Fibroblast of peridontal ligament (primary cell): ENCODE measurements around the gene CBARP.

ENCODE experiments used
- DNase-seq: peaks from one replicate; pipeline ENCODE4 v3.0.0-alpha.2; 2010; ENCODE audit errors: extremely low read depth

Gene CBARP

DNA sequence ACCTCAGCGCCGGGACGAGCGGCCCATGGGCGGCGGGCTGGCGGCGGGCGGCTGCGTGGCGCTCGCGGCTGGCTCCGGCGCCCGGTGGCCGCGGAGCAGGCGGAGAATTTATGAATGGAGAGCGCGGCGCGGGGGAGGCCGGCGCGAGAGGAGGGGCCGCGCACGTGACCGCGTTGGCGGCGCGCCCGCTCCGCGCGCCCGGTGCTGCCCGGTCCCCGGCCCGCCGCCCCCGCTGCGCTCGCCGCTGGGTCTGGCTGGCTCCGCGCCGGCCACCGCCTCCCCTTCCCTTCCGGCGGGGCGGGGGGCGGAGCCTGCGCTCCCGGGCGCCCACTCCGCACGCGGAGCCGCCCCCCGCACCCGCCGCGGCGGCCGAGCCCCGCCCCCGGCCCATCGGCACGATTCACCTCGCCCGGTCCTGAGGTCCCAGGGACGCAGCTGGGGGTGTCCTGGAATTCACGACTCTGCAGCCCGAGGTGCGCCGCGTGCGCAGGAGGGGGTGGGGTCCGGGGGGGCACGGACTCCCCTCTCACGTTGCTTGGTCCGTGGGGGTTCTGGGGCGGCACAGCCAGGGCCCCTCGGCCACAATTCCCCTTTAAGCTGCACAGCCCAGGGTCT is at the start of gene CBARP:
Gene CBARP (minus strand): TSS at position 252 of the 615 bp plus-strand sequence. CDS start 1,905 bp downstream, outside the sequence.
- no peak for DNase-seq

- no peak for DNase-seq
Measured at GRCh38 chr19:1286487-1287353, 48.9 kb upstream of the CBARP start.

- no peak for DNase-seq
Measured at GRCh38 chr19:1285737-1286360, 48.0 kb upstream of the CBARP start, which contains the start of gene EFNA2. Gene EFNA2, plus strand, starts transcription at chr19:1285873. Its CDS starts 296 bp downstream, at chr19:1286169.

DNA sequence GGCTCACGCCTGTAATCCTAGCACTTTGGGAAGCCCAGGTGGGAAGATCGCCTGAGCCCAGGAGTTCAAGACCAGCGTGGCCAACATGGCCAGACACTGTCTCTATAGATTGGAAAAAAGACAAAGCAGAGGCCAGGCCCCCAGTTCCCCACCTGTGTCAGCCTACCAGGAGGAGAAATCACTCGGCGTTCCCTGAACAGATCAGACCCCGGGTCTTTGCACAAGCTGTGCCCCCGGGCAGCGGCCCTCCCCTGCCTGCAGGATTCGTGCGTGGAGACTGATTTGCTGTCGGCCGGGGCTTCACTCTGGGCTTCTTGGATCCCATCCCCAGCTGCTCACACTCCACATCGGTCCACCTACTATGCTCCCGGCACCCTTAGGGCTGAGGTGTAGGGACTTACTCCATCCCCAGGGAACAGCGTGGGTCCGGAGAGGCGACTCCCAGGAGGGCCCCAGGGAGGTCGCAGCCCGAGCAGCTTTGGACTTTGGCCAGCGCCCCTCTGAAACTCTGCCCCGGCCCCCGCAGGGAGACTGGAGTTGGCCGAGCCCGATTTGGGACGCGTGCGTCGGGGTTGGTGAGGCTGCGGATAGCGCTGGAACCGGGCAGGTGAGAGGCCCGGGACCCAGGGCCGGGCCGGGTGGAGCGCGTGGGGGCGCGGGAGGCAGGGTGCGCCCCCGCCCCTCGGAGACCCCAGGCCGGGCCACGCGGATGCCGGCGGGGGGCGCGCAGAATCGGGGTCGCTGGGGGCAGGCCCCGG is 47.4 kb upstream of the CBARP start:
- no peak for DNase-seq

GRCh38 chr19:1284293-1284978 is 46.6 kb upstream of the CBARP start:
- no peak for DNase-seq

DNA sequence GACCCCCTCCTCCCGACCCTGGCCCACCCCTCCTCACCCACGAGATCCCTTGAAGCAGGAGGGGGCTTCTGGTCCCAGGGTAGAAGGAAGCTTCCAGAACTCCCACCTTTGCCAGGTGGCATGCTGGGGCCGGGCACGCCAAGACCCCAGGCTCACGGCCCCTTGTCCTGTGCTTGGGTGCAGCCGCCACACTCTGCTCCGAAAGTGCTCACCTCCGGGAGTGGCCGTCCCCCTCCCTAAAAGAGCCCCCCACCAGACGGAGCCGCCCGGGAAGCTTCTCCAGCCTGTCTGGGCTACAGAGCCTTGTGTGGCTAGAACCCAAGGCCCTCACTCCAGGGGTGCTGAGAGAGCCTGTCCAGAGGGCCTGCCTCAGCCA is 46.1 kb upstream of the CBARP start:
- DNase-seq, result no peak

DNA sequence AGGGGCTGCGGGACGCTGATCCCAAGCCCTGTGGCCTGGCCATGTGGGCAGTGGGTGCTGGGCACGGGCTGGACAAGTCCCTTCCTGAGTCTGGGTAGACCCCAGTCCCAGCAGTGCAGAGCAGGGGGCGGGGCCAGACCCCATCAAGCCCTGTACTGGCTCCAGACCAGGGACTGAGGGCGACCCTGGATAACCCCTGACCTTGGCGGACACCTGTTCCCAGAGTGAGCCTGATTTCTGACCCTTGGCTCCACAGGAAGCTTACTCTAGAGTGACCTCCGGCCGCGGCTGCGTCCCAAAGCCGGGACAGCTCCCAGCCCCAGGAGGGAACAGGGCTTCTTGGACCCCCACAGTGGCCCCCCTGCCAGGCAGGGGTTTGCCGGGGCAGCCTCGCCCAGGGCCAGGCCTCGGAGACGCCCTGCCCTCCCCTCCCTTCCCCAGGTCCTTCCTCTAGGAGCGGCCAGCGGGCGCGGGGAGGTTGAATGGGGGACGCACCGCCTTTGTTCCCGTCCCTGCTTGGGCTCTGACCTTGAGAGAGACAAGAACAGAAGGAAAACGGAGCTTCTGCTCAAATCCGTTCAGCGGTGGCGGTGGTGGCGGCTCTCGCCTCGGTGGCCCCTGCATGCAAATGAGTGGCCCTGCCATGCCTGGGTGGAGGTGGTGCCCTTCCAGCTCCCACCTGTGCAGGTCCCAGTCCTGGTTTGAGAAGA is 45.6 kb upstream of the CBARP start:
- no peak for DNase-seq

DNA sequence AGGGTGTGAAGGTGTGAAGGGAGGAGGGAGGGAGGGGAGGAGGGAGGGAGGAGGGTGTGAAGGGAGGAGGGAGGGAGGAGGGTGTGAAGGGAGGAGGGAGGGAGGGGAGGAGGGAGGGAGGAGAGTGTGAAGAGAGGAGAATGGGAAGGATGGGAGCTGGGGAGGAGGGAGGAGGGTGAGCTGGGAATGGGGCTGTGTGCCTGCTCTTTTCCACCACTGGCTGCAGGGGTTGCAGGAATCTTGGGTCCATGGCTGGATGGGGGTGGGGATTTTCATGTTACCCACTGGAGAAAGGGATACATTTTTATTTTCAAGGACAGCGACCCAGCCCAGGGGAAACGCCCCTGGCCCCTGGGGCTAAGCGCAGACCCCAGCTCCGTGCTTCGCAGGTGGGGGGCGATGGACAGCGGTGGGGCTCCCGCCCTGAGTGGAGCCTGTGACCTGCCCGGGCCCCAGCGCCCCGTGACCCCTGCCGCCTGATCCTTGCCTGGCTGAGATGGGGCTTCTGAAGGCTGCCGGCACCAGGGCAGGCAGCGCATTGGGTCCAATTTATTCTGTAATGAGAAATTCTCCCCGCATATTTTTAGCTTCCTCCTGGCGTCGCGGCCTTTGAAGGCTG is 44.9 kb upstream of the CBARP start:
- no peak for DNase-seq

DNA sequence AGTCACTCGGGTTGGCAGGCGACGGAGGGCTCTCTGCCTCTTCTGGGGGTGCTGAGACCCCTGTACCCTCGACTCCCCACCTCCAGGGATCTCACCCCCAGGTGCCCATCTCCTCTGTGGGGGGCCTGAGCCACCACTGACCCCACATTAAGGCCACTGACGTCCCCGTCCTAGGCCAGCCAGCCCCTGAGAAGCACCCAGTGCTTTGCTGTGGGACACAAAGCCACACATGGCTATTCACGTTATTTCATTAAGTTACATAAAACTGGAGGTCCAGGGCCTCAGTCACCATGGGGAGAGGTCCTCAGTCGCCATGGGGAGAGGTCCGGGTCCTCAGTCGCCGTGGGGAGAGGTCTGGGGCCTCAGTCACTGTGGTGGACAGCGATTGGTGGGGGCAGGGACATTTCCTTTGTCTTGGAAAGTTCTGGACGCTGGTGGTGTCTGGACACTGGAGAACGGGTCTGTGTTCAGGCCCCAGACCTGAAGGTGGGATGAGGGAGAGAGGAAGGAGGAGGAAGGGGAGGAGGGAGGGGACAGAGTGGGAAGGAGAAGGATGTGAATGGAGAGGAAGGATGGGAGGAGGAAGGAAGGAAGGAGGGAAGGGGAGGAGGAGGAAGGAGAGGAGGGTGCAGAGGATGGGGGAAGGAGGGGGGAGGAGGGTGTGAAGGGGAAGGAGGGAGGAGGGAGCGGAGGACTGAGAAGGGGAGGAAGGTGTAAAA is 43.9 kb upstream of the CBARP start:
- DNase-seq, result no peak

DNA sequence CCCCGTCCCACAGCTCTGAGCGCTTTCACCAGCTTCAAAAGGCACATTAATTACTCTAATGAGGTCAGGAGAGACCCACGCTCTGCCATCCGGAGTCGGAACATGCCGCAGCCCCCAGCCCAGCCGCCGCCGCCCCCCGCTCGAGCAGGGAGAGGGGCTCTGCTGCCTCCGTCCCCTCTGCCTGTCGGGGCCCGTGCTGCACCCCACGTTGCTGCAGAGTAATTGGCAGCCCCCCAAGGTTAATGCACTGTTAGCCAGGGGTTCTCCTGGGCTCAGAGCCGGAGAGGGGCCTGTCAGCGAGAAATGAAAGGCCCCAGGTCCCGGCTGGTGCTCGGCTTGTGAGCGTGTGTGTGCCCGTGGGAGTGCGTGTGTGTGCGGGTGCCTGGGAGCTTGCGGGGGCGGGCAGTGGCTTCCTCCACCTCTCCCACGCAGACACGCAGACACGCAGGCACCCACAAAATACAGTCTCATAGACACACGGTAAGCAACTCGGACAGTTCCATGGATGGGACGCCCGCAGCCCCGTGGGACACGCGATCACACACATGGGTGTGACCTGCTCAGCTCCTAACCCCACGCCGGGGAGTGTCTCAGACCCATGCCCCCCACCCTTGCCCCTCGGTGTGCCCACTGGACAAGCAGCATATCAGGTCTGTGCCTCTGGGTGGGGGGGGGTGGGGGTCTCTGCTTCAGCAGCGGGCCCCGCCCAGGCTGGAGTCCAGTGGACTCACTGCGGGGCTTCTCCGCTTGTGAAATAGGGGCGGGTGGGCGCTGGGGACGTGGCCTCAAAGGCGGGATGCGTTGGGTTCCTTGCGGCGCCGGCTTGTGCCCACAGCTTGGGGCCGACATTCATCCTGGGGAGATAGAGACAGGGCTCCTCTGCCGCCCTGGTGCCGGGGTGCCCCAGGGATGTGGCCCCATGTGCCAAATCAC is 43.1 kb upstream of the CBARP start:
- DNase-seq, result no peak

DNA sequence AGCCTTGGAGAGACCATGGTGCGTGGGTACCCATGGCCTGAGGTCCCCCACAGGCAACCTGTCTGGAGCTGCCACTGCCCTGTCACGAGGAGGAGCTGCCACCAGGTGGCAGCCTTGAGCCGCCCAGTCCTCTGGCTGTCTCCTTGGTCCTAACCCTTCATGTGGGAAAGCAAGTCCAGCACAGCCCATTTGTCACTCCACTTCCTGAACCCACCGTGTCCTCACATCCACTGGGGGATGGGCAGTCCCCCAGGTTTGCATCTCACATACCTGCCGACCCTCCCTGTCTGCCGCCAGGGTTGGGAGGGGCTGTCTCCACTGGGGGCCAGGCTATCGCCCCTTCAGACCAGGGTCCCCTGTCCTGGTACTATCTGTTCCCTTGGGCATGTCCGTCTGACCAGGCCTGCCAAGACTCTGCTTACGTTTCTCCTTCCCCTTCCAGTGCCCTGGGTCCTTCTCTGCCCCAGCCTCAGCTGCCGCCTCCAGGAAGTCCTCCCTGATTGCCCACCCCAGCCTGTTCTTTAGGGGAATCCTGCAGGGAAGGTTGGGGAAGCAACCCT is 42.1 kb upstream of the CBARP start:
- peak; percentile 81 for DNase-seq

GRCh38 chr19:1278713-1279660 is 41.2 kb upstream of the CBARP start:
- no peak for DNase-seq

DNA sequence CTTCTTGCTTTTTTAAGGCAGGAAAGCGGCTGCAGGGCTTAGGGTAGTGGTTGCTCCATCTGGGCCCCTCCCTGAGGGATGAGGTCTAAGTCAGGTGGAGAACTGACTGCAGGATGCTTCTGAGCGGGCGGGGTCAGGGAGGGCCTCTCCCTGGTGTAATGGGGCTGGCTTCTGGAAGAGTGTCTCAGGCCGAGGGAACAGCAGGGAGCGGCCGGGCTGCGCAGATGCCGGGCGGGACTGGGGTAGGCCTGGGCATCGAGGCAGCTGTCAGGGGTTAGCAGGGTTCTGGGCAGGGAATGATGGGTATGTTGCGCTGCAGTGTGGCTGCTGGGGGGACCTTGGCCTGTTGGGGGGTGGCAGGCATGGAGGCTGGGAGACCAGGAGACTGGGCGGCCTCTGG is 40.3 kb upstream of the CBARP start:
- no peak for DNase-seq

DNA sequence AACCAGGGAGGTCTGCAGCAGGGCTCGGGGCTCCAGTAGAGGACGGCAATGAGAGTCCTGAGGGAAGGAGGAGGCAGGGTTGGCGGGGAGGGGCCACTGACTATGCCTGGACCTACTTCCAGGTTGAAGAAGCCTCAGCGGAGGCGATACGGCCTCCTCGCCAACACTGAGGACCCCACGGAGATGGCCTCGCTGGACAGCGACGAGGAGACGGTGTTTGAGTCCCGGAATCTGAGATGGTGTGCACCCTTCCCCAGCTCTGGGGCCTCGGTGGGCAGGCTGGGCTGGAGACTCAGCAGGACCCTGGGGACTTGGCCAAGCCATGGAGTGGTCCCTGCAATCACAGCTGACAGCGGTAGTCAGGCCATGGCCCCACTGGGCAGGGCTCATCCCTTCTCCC is 39.3 kb upstream of the CBARP start:
- DNase-seq, result no peak

DNA sequence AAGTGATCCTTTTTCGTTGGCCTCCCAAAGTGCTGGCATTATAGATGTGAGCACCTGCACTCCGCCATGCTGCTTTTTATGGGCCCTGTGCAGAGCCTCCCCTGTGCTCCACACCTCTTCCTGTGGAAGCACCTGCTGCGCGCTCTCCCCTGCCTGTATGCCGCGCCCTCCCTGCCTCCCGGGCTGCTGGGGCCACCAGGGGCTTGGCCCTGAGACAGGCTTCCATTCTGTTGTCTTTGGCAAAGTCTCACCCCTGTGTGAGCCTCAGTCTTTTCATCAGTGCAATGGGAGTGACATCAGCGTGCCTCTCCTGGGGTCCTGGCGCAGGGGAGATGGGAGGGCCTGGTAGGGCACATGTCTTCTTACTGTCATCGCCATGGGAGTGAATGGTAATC is 38.8 kb upstream of the CBARP start:
- no peak for DNase-seq

DNA sequence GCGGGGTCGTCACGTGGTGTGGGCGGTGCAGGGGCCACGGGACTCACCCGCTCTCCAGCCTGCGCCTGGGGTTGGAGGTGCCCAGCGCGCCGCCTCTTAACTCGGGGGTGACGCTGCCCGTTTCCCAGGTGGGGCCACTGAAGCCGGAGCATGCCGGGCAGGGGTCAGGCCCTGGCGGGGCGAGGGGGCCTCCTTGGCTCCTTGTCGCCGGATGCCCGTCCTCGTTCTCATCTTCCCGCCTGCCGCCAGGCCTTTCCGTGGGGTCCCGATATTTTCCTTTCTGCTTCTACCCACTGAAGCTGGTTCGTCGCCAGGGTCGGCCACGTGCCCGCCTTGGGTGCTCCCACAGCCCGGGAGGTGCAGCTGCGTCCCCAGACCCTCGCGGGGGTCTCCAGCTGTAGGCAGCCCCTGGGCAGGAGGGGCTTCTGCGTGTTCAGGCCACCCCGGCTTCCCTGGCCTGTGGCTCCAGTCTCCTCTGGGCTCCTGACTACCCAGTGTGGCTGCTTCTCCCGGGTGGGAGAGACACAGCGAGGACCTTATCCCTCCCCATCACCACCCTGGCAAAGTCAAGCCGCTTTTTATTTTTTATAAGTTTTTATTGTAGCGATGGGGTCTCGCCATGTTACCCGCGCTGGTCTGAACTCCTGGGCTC is 38.3 kb upstream of the CBARP start:
- no peak for DNase-seq
